GM23248 (cell line): ENCODE measurements around the gene LRMDA. TPM values are rescaled to one million over a fixed set of nuclear protein-coding genes. Genes with fewer than 3 reads are reported as not detected.

Experiments used
- DNase-seq: peaks from one replicate; pipeline ENCODE4 v3.0.0-alpha.2; 2015
- H2AFZ ChIP-seq: fragments of 200-600 bp; sonication (generic); 2 replicates; pipeline ENCODE4 v1.6.1; 2016; ENCODE audit warnings: antibody characterized with exemption
- H3F3A ChIP-seq: fragments of 200-600 bp; sonication (generic); 2 replicates; pipeline ENCODE4 v1.6.1; 2016; ENCODE audit warnings: mild to moderate bottlenecking, antibody characterized with exemption, mixed run types; ENCODE audit not compliant: insufficient read depth
- H3K27ac ChIP-seq: fragments of 200-600 bp; sonication (generic); 2 replicates; pipeline ENCODE4 v1.5.1; 2016; ENCODE audit warnings: mild to moderate bottlenecking
- H3K27me3 ChIP-seq: fragments of 200-600 bp; sonication (generic); replicated peaks from 2 replicates; pipeline ENCODE4 v1.6.1; 2016; ENCODE audit warnings: mild to moderate bottlenecking; ENCODE audit not compliant: insufficient read depth
- H3K36me3 ChIP-seq: fragments of 200-600 bp; sonication (generic); 2 replicates; pipeline ENCODE4 v1.6.1; 2016; ENCODE audit warnings: low read depth, mild to moderate bottlenecking
- H3K4me1 ChIP-seq: fragments of 200-600 bp; sonication (generic); 2 replicates; pipeline ENCODE4 v1.6.1; 2016; ENCODE audit warnings: mild to moderate bottlenecking; ENCODE audit not compliant: insufficient read depth
- H3K4me2 ChIP-seq: fragments of 200-600 bp; sonication (generic); one replicate; pipeline ENCODE4 v1.6.1; 2016; ENCODE audit warnings: mild to moderate bottlenecking; ENCODE audit not compliant: unreplicated experiment
- H3K4me3 ChIP-seq: fragments of 200-600 bp; sonication (generic); 2 replicates; pipeline ENCODE4 v1.5.1; 2016; ENCODE audit warnings: mild to moderate bottlenecking
- H3K79me2 ChIP-seq: fragments of 200-600 bp; sonication (generic); 2 replicates; pipeline ENCODE4 v1.6.1; 2016; ENCODE audit warnings: mild to moderate bottlenecking; ENCODE audit not compliant: insufficient read depth
- H3K9ac ChIP-seq: fragments of 200-600 bp; sonication (generic); 2 replicates; pipeline ENCODE4 v1.6.1; 2016; ENCODE audit warnings: mild to moderate bottlenecking
- H3K9me2 ChIP-seq: fragments of 200-600 bp; sonication (generic); 2 replicates; pipeline ENCODE4 v1.6.1; 2016; ENCODE audit warnings: mixed run types, mild to moderate bottlenecking, moderate library complexity; ENCODE audit not compliant: insufficient read depth
- H3K9me3 ChIP-seq: fragments of 200-600 bp; sonication (generic); one replicate; pipeline ENCODE4 v1.6.1; 2017; ENCODE audit warnings: low read depth
- H4K20me1 ChIP-seq: fragments of 200-600 bp; sonication (generic); 2 replicates; pipeline ENCODE4 v1.6.0; 2016; ENCODE audit not compliant: insufficient read depth
- EZH2 ChIP-seq: fragments of 200-600 bp; sonication (generic); IDR thresholded peaks from 2 replicates; pipeline ENCODE4 v1.6.1; 2018; ENCODE audit warnings: antibody characterized with exemption, mild to moderate bottlenecking; ENCODE audit not compliant: insufficient read depth, poor library complexity, severe bottlenecking
- EZH2phosphoT487 ChIP-seq: fragments of 200-600 bp; sonication (generic); IDR thresholded peaks from 2 replicates; pipeline ENCODE4 v1.6.1; 2018; ENCODE audit warnings: antibody characterized with exemption, moderate library complexity, mild to moderate bottlenecking, low read depth; ENCODE audit not compliant: insufficient read depth
- WGBS, 2 experiments: methylation state at CpG; one replicate each; pipeline ENCODE4 v1.1.6; 2015 to 2017; ENCODE audit warnings: low lambda C conversion rate in 2 of 2, low coverage in 1 of 2; ENCODE audit errors: missing lambda C conversion rate in 2 of 2; 5-methylcytosine and 5-hydroxymethylcytosine counted together
- in situ Hi-C: fragments of 300-500 bp; cut with MboI; formaldehyde crosslinking; loops from 2 replicates; pipeline ENCODE4 v1.15.0; 2020
- polyA plus RNA-seq: library from polyadenylated mRNA; unstranded; fragments of >200 nt; fragmentation: Nextera tagmentation; extraction: Ambion mirVana; gene quantifications from 2 replicates; pipeline ENCODE4 v1.2.1, GENCODE V29; 2016
- total RNA-seq: library from RNA; depleted of rRNA; stranded (reverse); fragments of >200 nt; shearing (Covaris generic); gene quantifications from 2 replicates; pipeline ENCODE4 v1.2.3, GENCODE V29; 2014

Gene LRMDA
- total and polyA plus RNA-seq, 2 experiments from 2014 or later: 2.6 TPM; not detected in 1

GRCh38 chr10:75540357-75540966, 109.0 kb downstream of the LRMDA start:
- H4K20me1 ChIP-seq: no peaks in the 10 kb centered on the region
- DNase-seq: no peak
- no peak overlapping the region for H3K27ac ChIP-seq
- peaks cover 32% of the 10 kb centered on the region for H3F3A ChIP-seq
- TF ChIP-seq EZH2 (no peak), EZH2phosphoT487 (no peak)
- H3K36me3 ChIP-seq: no peaks in the 10 kb centered on the region
- H3K9me3 ChIP-seq: no peaks in the 10 kb centered on the region
- H3K27me3 ChIP-seq: 0 out of 2 replicates have a peak, but pooled peaks cover 5% of the 10 kb centered on the region
- H3K9me2 ChIP-seq: no peaks in the 10 kb centered on the region
- no peak overlapping the region for H3K4me2 ChIP-seq
- 100% methylated on average over 1 of the region's 1 CpG for WGBS, 2 experiments
- H2AFZ ChIP-seq: no peak overlapping the region
- no peaks in the 10 kb centered on the region for H3K79me2 ChIP-seq
- H3K9ac ChIP-seq: no peak overlapping the region
- no peak overlapping the region for H3K4me3 ChIP-seq
- in situ Hi-C loops: no loop called here
- H3K4me1 ChIP-seq: peaks cover 35% of the 10 kb centered on the region

DNA sequence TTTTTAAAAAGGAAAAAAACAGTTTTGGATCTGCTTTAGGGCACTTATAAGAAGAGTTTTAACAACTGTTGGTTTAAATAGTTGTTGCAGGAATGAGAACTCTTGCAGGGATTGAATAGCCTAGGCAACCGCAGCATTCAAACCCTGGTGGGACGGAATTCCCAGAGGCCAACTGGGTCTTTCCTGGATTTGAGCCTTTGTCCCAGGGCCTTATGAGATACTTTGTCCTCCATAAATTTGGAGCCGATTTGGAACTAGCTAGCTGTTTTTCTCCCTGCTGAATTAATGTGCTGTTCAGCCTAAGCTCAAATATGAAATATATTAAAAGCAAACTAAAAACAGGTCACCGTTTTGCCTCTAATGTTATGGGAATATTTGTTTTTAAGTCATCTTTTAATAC, 109.6 kb downstream of the LRMDA start:
- H3K4me3 ChIP-seq: no peak overlapping the region
- in situ Hi-C loops: no loop called here
- TF ChIP-seq EZH2 (no peak), EZH2phosphoT487 (no peak)

GRCh38 chr10:75541411-75541810, 110.0 kb downstream of the LRMDA start:
- Histone ChIP-seq H3K27me3 (0 out of 2 replicates have a peak, but pooled peaks cover 5% of the 10 kb centered on the region), H3K9ac (no peak overlapping the region), H3K36me3 (no peaks in the 10 kb centered on the region), H3K79me2 (no peaks in the 10 kb centered on the region), H3K4me3 (no peak overlapping the region), H4K20me1 (no peaks in the 10 kb centered on the region), H3K9me3 (no peaks in the 10 kb centered on the region), H3F3A (peaks cover 39% of the 10 kb centered on the region), H2AFZ (no peak overlapping the region), H3K4me2 (no peak overlapping the region), H3K27ac (no peak overlapping the region), H3K9me2 (no peaks in the 10 kb centered on the region), H3K4me1 (peaks cover 45% of the 10 kb centered on the region)
- in situ Hi-C loops: no loop called here
- TF ChIP-seq EZH2: no peak
- no peak for TF ChIP-seq EZH2phosphoT487
- 93% methylated on average over 2 of the region's 2 CpGs for WGBS, 2 experiments
- DNase-seq: no peak

More for the DNA sequence above, 109.6 kb downstream of the LRMDA start:
- Histone ChIP-seq H3F3A (peaks cover 36% of the 10 kb centered on the region), H3K4me2 (no peak overlapping the region), H3K9me2 (no peaks in the 10 kb centered on the region), H3K9me3 (no peaks in the 10 kb centered on the region), H2AFZ (no peak overlapping the region), H3K9ac (no peak overlapping the region), H3K27ac (no peak overlapping the region), H3K27me3 (0 out of 2 replicates have a peak, but pooled peaks cover 5% of the 10 kb centered on the region), H3K4me1 (peaks cover 41% of the 10 kb centered on the region), H3K36me3 (no peaks in the 10 kb centered on the region), H3K79me2 (no peaks in the 10 kb centered on the region), H4K20me1 (no peaks in the 10 kb centered on the region)
- DNase-seq: no peak
- WGBS, 2 experiments: 90% methylated on average over 4 of the region's 4 CpGs

- no peaks in the 10 kb centered on the region for H3K9me2 ChIP-seq
- WGBS, 2 experiments: 71 to 84% methylated on average over 2 of the region's 2 CpGs
- DNase-seq: no peak
Observed at GRCh38 chr10:75542084-75542483, 110.7 kb downstream of the LRMDA start.

More at GRCh38 chr10:75542084-75542483, 110.7 kb downstream of the LRMDA start:
- H3K79me2 ChIP-seq: no peaks in the 10 kb centered on the region
- no peaks in the 10 kb centered on the region for H3K9me3 ChIP-seq
- H3F3A ChIP-seq: peaks cover 46% of the 10 kb centered on the region
- 0 out of 2 replicates have a peak, but pooled peaks cover 5% of the 10 kb centered on the region for H3K27me3 ChIP-seq
- H3K4me3 ChIP-seq: no peak overlapping the region
- H4K20me1 ChIP-seq: no peaks in the 10 kb centered on the region
- H3K36me3 ChIP-seq: no peaks in the 10 kb centered on the region
- TF ChIP-seq EZH2phosphoT487 (no peak), EZH2 (no peak)
- no peak overlapping the region for H3K9ac ChIP-seq
- no peak overlapping the region for H3K27ac ChIP-seq
- peak overlapping the region; percentile 29 for H3K4me2 ChIP-seq
- in situ Hi-C loops: no loop called here
- peaks cover 52% of the 10 kb centered on the region for H3K4me1 ChIP-seq
- no peak overlapping the region for H2AFZ ChIP-seq
